Subcutaneous abdominal adipose tissue (tissue), 5 donors: ENCODE measurements around the gene DNALI1.
A peak's percentile ranks its signal among the peaks of the same experiment; 100 is the strongest.
"Not testable (repeated sequence)": the region's sequence is repeated elsewhere in the genome, so short reads cannot be mapped to it uniquely, and the experiment has no call there.

Experiments
- H3K27ac ChIP-seq: one replicate; pipeline ENCODE4 v1.7.0; 2013; ENCODE audit warnings: low read depth, mild to moderate bottlenecking, inconsistent platforms, low read length, moderate library complexity
- H3K27me3 ChIP-seq, 5 donors: one replicate each; pipeline ENCODE4 v1.7.0; 2013; ENCODE audit warnings: low read length in 5 of 5, inconsistent platforms in 1 of 5; ENCODE audit not compliant: control insufficient read depth in 5 of 5, insufficient read depth in 4 of 5
- H3K36me3 ChIP-seq, 5 donors: one replicate each; pipeline ENCODE4 v1.7.0; 2013; ENCODE audit warnings: low read length in 5 of 5; ENCODE audit not compliant: control insufficient read depth in 5 of 5, insufficient read depth in 5 of 5
- H3K4me1 ChIP-seq, 5 donors: one replicate each; pipeline ENCODE4 v1.7.0; 2013; ENCODE audit warnings: low read length in 5 of 5, mild to moderate bottlenecking in 3 of 5, moderate library complexity in 1 of 5; ENCODE audit not compliant: control insufficient read depth in 5 of 5, insufficient read depth in 5 of 5
- H3K4me3 ChIP-seq, 5 donors: one replicate each; pipeline ENCODE4 v1.7.0; 2013; ENCODE audit warnings: low read length in 5 of 5, low read depth in 1 of 5
- H3K9ac ChIP-seq, 5 donors: one replicate each; pipeline ENCODE4 v1.7.0; 2013; ENCODE audit warnings: low read length in 5 of 5, mild to moderate bottlenecking in 4 of 5, moderate library complexity in 3 of 5
- H3K9me3 ChIP-seq, 5 donors: one replicate each; pipeline ENCODE4 v1.7.0; 2013; ENCODE audit warnings: low read length in 5 of 5; ENCODE audit not compliant: control insufficient read depth in 5 of 5
- donor health status: healthy.
- donor health status: healthy.
- donor health status: healthy.
- donor health status: healthy.
- donor health status: healthy.

DNALI1 gene

GRCh38 chr1:37564892-37565291 lies 8.2 kb downstream of the DNALI1 start:
- Histone ChIP-seq H3K9ac (no peak overlapping the region), H3K36me3 (peaks cover 30 to 61% (median 56%) of the 10 kb centered on the region in 5 donors), H3K4me3 (no peak overlapping the region), H3K9me3 (peaks cover 0 to 3% (median 0%) of the 10 kb centered on the region in 5 donors), H3K27me3 (no peaks in the 10 kb centered on the region), H3K4me1 (no peaks in the 10 kb centered on the region), H3K27ac (no peak overlapping the region)

- Histone ChIP-seq H3K27me3 (no peaks in the 10 kb centered on the region), H3K9ac (no peak overlapping the region), H3K36me3 (peaks cover 38 to 77% (median 70%) of the 10 kb centered on the region in 5 donors), H3K4me1 (no peaks in the 10 kb centered on the region), H3K4me3 (no peak overlapping the region), H3K27ac (no peak overlapping the region), H3K9me3 (no peaks in the 10 kb centered on the region)
Observed at GRCh38 chr1:37567023-37567422, 10.3 kb downstream of the DNALI1 start.

- no peaks in the 10 kb centered on the region for H3K9me3 ChIP-seq
- no peak overlapping the region for H3K27ac ChIP-seq
- no peaks in the 10 kb centered on the region for H3K4me1 ChIP-seq
- no peak overlapping the region for H3K4me3 ChIP-seq
- H3K36me3 ChIP-seq = peaks cover 59 to 99% (median 90%) of the 10 kb centered on the region in 5 donors
- H3K27me3 ChIP-seq = no peaks in the 10 kb centered on the region
- no peak overlapping the region for H3K9ac ChIP-seq
Observed at GRCh38 chr1:37570528-37571334, 14.0 kb downstream of the DNALI1 start.

DNA sequence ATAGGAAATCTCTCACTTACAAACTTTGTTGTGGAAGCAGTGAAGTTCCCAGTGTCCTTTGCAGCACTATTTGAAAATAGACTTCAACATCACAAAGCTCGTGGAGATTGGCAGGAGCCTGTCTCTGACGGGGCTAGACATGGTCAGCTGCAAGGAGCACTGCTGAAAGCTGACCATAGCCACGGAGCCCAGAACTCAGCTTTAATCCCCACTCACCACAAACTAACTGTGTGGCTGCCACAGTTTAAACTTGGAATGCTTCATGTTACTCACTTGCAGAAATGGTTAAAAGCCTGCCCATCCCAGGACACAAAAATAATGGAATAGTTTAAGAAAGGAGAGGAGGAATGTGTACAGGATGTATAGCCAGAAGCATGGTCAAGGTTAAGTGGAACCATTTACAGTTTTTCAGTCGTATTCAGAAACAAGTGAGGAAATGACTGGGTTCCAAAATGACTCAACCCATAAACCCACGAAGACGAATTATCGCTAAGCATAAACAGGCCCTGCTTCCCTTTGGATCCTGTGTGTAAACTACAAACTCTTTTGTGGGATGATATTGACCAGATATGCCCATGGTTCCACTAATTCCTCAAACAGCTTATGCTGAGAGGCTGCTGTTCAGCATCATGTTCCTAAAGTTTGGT lies 18.2 kb downstream of the DNALI1 start:
- Histone ChIP-seq H3K4me1 (no peaks in the 10 kb centered on the region), H3K4me3 (no peak overlapping the region), H3K9me3 (no peaks in the 10 kb centered on the region), H3K36me3 (peaks cover 49 to 98% (median 77%) of the 10 kb centered on the region in 5 donors), H3K27me3 (no peaks in the 10 kb centered on the region), H3K9ac (no peak overlapping the region), H3K27ac (no peak overlapping the region)

DNA sequence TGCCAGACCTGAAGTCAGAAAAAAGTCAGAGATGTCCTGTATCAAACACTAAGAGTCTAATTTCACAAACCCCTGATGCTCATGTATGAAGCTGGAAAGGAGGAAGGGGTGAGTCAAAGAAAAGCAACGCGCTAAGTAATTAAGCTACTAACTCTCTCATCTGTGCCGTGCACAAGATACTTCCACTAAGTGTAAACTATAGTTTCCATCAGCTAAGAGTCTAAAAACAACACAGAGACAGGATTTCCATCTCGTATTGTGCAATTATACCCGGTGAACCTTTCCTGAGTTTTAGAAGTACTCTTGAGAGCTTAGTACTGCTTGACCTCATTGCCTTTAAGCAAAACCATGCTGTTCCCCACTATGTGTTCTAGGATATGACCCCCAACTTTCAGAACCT lies 19.0 kb downstream of the DNALI1 start:
- peaks cover 50 to 99% (median 82%) of the 10 kb centered on the region in 5 donors for H3K36me3 ChIP-seq
- no peaks in the 10 kb centered on the region for H3K27me3 ChIP-seq
- H3K9me3 ChIP-seq = no peaks in the 10 kb centered on the region
- no peaks in the 10 kb centered on the region for H3K4me1 ChIP-seq
- H3K9ac ChIP-seq = no peak overlapping the region
- no peak overlapping the region for H3K4me3 ChIP-seq
- H3K27ac ChIP-seq = no peak overlapping the region

DNA sequence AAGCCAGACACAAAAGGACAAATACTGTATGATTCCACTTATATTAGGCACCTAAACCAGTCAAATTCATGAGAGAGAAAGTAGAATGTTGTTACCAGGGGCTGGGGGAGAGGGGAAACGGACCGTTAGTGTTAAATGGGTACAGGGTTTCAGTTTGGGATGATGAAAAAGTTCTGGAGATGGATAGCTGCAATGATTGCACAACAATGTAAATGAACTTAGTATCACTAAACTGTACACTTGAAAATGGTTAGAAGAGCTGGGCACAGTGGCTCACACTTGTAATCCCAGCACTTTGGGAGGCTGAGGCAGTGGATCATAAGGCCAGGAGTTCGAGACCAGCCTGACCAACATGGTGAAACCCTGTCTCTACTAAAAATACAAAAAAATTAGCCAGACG lies 27.8 kb downstream of the DNALI1 start:
- not testable (repeated sequence) for H3K9me3 ChIP-seq, H3K27me3 ChIP-seq, H3K27ac ChIP-seq, H3K9ac ChIP-seq, H3K4me3 ChIP-seq, H3K4me1 ChIP-seq
- peaks cover 58 to 95% (median 69%) of the 10 kb centered on the region in 5 donors for H3K36me3 ChIP-seq

DNA sequence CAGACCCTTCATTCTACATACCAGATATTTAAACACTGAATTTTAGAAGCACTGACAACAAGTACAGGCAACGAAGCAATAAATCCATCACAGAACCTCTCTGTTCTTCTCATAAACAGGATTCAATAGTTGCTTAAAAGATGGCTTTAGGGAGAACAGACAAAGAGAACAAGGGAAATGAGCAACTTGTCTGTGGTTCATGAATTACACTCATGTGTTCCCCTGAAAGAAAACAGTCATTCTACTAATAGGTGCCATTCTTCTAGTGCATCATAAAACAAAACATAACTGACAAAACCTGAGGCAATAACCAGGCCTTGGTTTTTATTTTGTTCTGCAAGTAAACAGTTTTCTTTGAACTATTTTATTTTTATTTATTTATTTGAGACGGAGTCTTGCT lies 32.2 kb downstream of the DNALI1 start:
- Histone ChIP-seq H3K4me1 (peaks cover 0 to 4% (median 2%) of the 10 kb centered on the region in 5 donors), H3K27ac (no peak overlapping the region), H3K36me3 (peaks cover 54 to 86% (median 60%) of the 10 kb centered on the region in 5 donors), H3K9ac (no peak overlapping the region), H3K9me3 (no peaks in the 10 kb centered on the region), H3K27me3 (no peaks in the 10 kb centered on the region), H3K4me3 (no peak overlapping the region)

- Histone ChIP-seq H3K4me3 (no peak overlapping the region), H3K4me1 (peaks cover 2 to 26% (median 22%) of the 10 kb centered on the region in 5 donors), H3K9me3 (no peaks in the 10 kb centered on the region), H3K27ac (no peak overlapping the region), H3K36me3 (peaks cover 29 to 43% (median 32%) of the 10 kb centered on the region in 5 donors), H3K27me3 (no peaks in the 10 kb centered on the region), H3K9ac (peak overlapping the region in 1 of 5 donors; percentile 43)
Observed at GRCh38 chr1:37593726-37594125, 37.0 kb downstream of the DNALI1 start.

GRCh38 chr1:37595440-37596181 lies 38.9 kb downstream of the DNALI1 start, which contains the start of gene GNL2:
GNL2 (minus strand) TSS chr1:37595937; CDS start chr1:37595822, 115 bp downstream.
- peak within 1 kb of the TSS; percentile 90 to 100 (median 99) for H3K4me3 ChIP-seq
- H3K9me3 ChIP-seq = no peaks in the 10 kb centered on the region
- H3K27ac ChIP-seq = peak within 1 kb of the TSS; percentile 88
- H3K36me3 ChIP-seq = peaks cover 18 to 24% (median 20%) of the 10 kb centered on the region in 5 donors
- H3K9ac ChIP-seq = peak within 1 kb of the TSS; percentile 89 to 97 (median 95)
- H3K4me1 ChIP-seq = peaks cover 2 to 26% (median 22%) of the 10 kb centered on the region in 5 donors
- peaks cover 0 to 3% (median 0%) of the 10 kb centered on the region in 5 donors for H3K27me3 ChIP-seq
